Right lobe of liver (tissue), 6 donors: ENCODE results near the gene ISG15. TPM values are rescaled to one million over a fixed set of nuclear protein-coding genes. Genes with fewer than 3 reads are reported as not detected.
A peak's percentile ranks its signal among the peaks of the same experiment; 100 is the strongest.

Experiments used
- ATAC-seq, 4 donors: fragments of 200-7000 bp; cut with Tn5 transposase; one replicate each; pipeline ENCODE4 v1.9.1; 2020; ENCODE audit warnings: mild to moderate bottlenecking in 4 of 4, moderate library complexity in 4 of 4
- DNase-seq, 3 donors: peaks; one replicate each; pipeline ENCODE4 v3.0.0-alpha.2; 2020
- H3K27ac ChIP-seq, 3 donors: fragments of 200-600 bp; one replicate each; pipeline ENCODE4 v1.8.0; 2022
- H3K27me3 ChIP-seq, 2 donors: fragments of 200-600 bp; one replicate each; pipeline ENCODE4 v1.8.0; 2022
- H3K36me3 ChIP-seq, 4 donors: fragments of 200-600 bp; sonication (generic) in 1 of 4; one replicate each; pipeline versions ENCODE4 v1.5.1 to v1.8.0; 2017 to 2022; ENCODE audit warnings: control low read depth in 1 of 4
- H3K4me1 ChIP-seq, 4 donors: fragments of 200-600 bp; sonication (generic) in 1 of 4; one replicate each; pipeline versions ENCODE4 v1.5.1 to v1.8.0; 2017 to 2022; ENCODE audit warnings: control low read depth in 1 of 4
- H3K4me3 ChIP-seq, 3 donors: fragments of 200-600 bp; one replicate each; pipeline ENCODE4 v1.8.0; 2022
- H3K9me3 ChIP-seq, 4 donors: fragments of 200-600 bp; sonication (generic) in 1 of 4; one replicate each; pipeline versions ENCODE4 v1.5.1 to v1.8.0; 2017 to 2022; ENCODE audit warnings: control low read depth in 1 of 4
- CTCF ChIP-seq, 4 donors: fragments of 200-600 bp in 3 of 4; fragments of 450-650 bp in 1 of 4; IDR thresholded peaks; one replicate each; pipeline versions ENCODE4 v1.5.1 to v1.8.0; 2016 to 2022; ENCODE audit warnings: antibody characterized with exemption in 4 of 4, mild to moderate bottlenecking in 2 of 4
- POLR2A ChIP-seq: fragments of 450-650 bp; IDR thresholded peaks from one replicate; pipeline ENCODE4 v1.6.1; 2017; ENCODE audit warnings: antibody characterized with exemption, mild to moderate bottlenecking
- WGBS: methylation state at CpG from one replicate; pipeline ENCODE4 v1.1.6; 2018; ENCODE audit warnings: low coverage, low lambda C conversion rate; ENCODE audit not compliant: insufficient coverage; ENCODE audit errors: missing lambda C conversion rate; 5-methylcytosine and 5-hydroxymethylcytosine counted together
- intact Hi-C, 2 donors: fragments of 100-400 bp; cut with DNase I; formaldehyde crosslinking; loops; one replicate each; pipeline versions ENCODE4 v1.11.2 to v1.14.1; 2022
- total RNA-seq, 6 experiments: library from RNA; depleted of rRNA in 2 of 6; stranded (reverse); fragments of >200 nt in 2 of 6; fragmentation: NEBNext Ultra II Directional in 3 of 6; extraction: Animal tissue kit (Norgen Biotek cat#: 25700) in 3 of 6; gene quantifications; one replicate each; pipeline versions ENCODE4 v1.1.0 to v1.2.4, GENCODE V29; 2016 to 2023
- donor health status: DM: no; HTN: yes; CAD: no.
- donor health status: DM: no; HTN: no; CAD: no.
- donor health status: DM: no; HTN: no; CAD: no.
- donor health status: DM: no; HTN: yes; CAD: no.
- donor health status: DM: no; HTN: yes; CAD: no.

The ISG15 gene
- total RNA-seq, 6 experiments from 2014 or later: 16.3 to 98.7 (median 26.4) TPM

GRCh38 chr1:979744-980072 is 33.6 kb upstream of the ISG15 start:
- H3K27me3 ChIP-seq: no peaks in the 10 kb centered on the region
- WGBS: 100% methylated on average over 2 of the region's 9 CpGs
- no peak overlapping the region for H3K4me3 ChIP-seq
- ATAC-seq (no peak), DNase-seq (peak in 1 of 3 donors; percentile 15)
- intact Hi-C loops: loop anchor here in 1 of 2 donors (10.0 kb wide), 1 partner anchor 85 kb away; no protein-coding TSS in a partner anchor
- no peak overlapping the region for H3K27ac ChIP-seq
- TF ChIP-seq CTCF (IDR thresholded peaks at IDR 0.05) (no peak), POLR2A (no peak)
- peaks cover 0 to 6% (median 0%) of the 10 kb centered on the region in 4 donors for H3K4me1 ChIP-seq
- H3K9me3 ChIP-seq: no peaks in the 10 kb centered on the region
- no peaks in the 10 kb centered on the region for H3K36me3 ChIP-seq

- Histone ChIP-seq H3K9me3 (no peaks in the 10 kb centered on the region), H3K4me3 (no peak overlapping the region), H3K36me3 (no peaks in the 10 kb centered on the region), H3K27ac (no peak overlapping the region), H3K4me1 (peaks cover 0 to 6% (median 0%) of the 10 kb centered on the region in 4 donors), H3K27me3 (no peaks in the 10 kb centered on the region)
- no peak for DNase-seq
- intact Hi-C loops: loop anchor here in 1 of 2 donors (10.0 kb wide), 1 partner anchor 85 kb away; no protein-coding TSS in a partner anchor
- no peak for ATAC-seq
- TF ChIP-seq POLR2A: no peak
- no peak for TF ChIP-seq CTCF (IDR thresholded peaks at IDR 0.05)
- WGBS: 78% methylated on average over 3 of the region's 13 CpGs
Measured at GRCh38 chr1:980137-980571, 33.1 kb upstream of the ISG15 start.

GRCh38 chr1:980602-981395 is 32.5 kb upstream of the ISG15 start:
- H3K4me3 ChIP-seq: no peak overlapping the region
- intact Hi-C loops: loop anchor here in 1 of 2 donors (10.0 kb wide), 1 partner anchor 84 kb away; no protein-coding TSS in a partner anchor
- H3K36me3 ChIP-seq: no peaks in the 10 kb centered on the region
- peak; percentile 3 to 26 (median 10) for ATAC-seq
- peaks cover 0 to 5% (median 0%) of the 10 kb centered on the region in 4 donors for H3K4me1 ChIP-seq
- TF ChIP-seq POLR2A (no peak), CTCF (IDR thresholded peaks at IDR 0.05) (no peak)
- no peak overlapping the region for H3K27ac ChIP-seq
- H3K27me3 ChIP-seq: no peaks in the 10 kb centered on the region
- DNase-seq: peak in 2 of 3 donors; percentile 36 to 61
- no peaks in the 10 kb centered on the region for H3K9me3 ChIP-seq
- no CpG with 5 or more reads among the region's 35 CpGs for WGBS

- ATAC-seq (no peak), DNase-seq (peak in 1 of 3 donors; percentile 22)
- intact Hi-C loops: loop anchor here in 1 of 2 donors (10.0 kb wide), 1 partner anchor 83 kb away; no protein-coding TSS in a partner anchor
- Histone ChIP-seq H3K27ac (no peak overlapping the region), H3K27me3 (no peaks in the 10 kb centered on the region), H3K4me3 (no peak overlapping the region), H3K36me3 (no peaks in the 10 kb centered on the region), H3K4me1 (no peaks in the 10 kb centered on the region), H3K9me3 (no peaks in the 10 kb centered on the region)
- 31% methylated on average over 3 of the region's 21 CpGs for WGBS
- TF ChIP-seq POLR2A (no peak), CTCF (IDR thresholded peaks at IDR 0.05) (no peak)
Measured at GRCh38 chr1:981491-981954, 31.8 kb upstream of the ISG15 start.
